ENCODE results near the gene RPP21. TPM values are rescaled to one million over a fixed set of nuclear protein-coding genes. Genes with fewer than 3 reads are reported as not detected.

RPP21 gene
- total RNA-seq, 3 donors from 2014 or later (not counting 1 experiment from before 2014, with no cell fraction given): 24.6 to 33.3 (median 31.4) TPM

DNA sequence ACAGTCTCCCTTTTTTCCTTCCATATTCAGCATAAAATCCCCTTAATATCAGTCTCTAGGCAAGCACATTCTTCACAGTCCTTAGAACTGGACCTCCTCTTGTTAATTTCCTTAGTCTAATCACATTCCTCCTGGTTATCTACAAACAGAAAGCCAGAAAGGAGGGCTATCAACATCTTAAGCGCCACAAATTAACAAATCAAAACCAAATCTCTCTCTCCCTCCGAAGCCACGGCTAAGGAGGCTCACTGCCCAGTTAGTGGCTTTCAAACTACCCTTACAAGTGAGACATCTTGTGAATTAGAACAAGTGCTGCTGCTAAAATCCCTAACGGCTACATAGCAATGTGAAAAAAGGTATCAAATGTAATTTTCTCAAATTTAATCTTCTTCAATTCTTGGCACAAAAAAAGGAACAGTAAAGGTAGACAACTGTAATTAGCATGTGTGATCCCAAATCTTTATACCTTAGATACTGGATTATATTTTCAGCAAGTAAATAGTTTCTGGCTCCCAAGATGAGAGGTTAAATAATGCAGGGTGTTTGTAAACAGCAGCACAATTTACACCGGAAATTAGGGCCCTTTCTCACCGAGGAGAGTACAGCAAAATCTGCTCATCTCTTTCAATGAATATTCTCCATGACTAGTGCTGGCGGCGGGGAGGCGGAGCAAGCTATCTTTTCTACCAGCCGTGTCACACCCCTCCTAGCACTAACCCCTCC, 19.6 kb upstream of the RPP21 start:
- Histone ChIP-seq H3K4me1 (ENCODE audit: control insufficient read depth, insufficient read depth, low read length) (peaks cover 37% of the 10 kb centered on the region), H3K27me3 (ENCODE audit: control insufficient read depth, insufficient read depth, low read length) (no peaks in the 10 kb centered on the region), H3K36me3 (ENCODE audit: control insufficient read depth, insufficient read depth, low read length) (peaks cover 11% of the 10 kb centered on the region), H3K4me3 (ENCODE audit: low read length) (peak overlapping the region; percentile 88), H3K9me3 (ENCODE audit: control insufficient read depth, insufficient read depth, low read length) (no peaks in the 10 kb centered on the region), H3K27ac (ENCODE audit: low read length) (peak overlapping the region; percentile 85)
- DNase-seq: peak in 1 of 2 donors; percentile 93
- intact Hi-C loops (cut with micrococcal nuclease): no loop called here
- Mint-ChIP-seq H3K9me3 (no peaks in the 10 kb centered on the region), H3K4me1 (peaks cover 56 to 73% of the 10 kb centered on the region in 2 donors), H3K36me3 (peaks cover 9% of the 10 kb centered on the region), H3K27ac (peak overlapping the region; percentile 98 to 99), H3K4me3 (peak overlapping the region; percentile 99), H3K27me3 (ENCODE audit: low read depth in 2 of 2) (no peaks in the 10 kb centered on the region)
- peak in 1 of 3 donors; percentile 74 for ATAC-seq
- 7% methylated on average over 9 of the region's 10 CpGs for WGBS (ENCODE audit: insufficient coverage)
- TF ChIP-seq, protein P1, sequence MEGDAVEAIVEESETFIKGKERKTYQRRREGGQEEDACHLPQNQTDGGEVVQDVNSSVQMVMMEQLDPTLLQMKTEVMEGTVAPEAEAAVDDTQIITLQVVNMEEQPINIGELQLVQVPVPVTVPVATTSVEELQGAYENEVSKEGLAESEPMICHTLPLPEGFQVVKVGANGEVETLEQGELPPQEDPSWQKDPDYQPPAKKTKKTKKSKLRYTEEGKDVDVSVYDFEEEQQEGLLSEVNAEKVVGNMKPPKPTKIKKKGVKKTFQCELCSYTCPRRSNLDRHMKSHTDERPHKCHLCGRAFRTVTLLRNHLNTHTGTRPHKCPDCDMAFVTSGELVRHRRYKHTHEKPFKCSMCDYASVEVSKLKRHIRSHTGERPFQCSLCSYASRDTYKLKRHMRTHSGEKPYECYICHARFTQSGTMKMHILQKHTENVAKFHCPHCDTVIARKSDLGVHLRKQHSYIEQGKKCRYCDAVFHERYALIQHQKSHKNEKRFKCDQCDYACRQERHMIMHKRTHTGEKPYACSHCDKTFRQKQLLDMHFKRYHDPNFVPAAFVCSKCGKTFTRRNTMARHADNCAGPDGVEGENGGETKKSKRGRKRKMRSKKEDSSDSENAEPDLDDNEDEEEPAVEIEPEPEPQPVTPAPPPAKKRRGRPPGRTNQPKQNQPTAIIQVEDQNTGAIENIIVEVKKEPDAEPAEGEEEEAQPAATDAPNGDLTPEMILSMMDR (IDR thresholded peaks at IDR 0.05): no peak

DNA sequence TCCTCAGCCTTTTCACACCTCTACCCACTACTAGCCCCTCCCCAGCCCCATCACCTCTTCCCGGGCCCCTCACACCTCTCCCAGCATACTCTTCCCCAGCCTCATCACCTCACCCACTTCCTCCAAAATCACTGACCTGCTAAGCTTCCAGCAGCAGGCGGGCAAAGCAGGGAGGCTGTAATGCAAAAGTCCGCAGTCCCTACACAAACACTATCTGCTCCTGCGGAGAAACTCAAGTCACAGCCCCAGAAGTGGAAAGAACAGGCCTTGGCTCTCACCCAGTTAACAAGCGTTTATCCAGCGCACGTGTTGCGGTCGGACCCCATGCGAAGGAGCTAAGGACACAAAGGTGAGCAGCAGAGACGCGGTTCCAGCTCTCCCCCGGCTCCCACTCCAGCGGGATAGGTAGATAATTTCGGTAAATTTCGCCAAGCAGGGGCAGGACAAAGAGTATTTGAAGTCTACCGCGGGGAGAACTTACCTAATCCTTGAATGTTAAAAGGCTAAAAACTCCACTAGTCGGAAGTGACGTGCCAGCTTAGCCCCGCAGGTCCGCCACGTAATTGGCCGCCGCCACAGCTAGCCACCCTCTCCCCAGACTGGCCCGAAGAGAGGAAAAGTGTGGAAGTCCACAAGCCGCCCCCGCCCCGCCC, 19.0 kb upstream of the RPP21 start:
- H3K36me3 ChIP-seq (ENCODE audit: control insufficient read depth, insufficient read depth, low read length): peaks cover 17% of the 10 kb centered on the region
- Mint-ChIP-seq H3K27me3 (ENCODE audit: low read depth in 2 of 2) (no peaks in the 10 kb centered on the region), H3K27ac (peak overlapping the region; percentile 98 to 99), H3K36me3 (peaks cover 11% of the 10 kb centered on the region), H3K4me3 (peak overlapping the region; percentile 99), H3K4me1 (peaks cover 50 to 66% of the 10 kb centered on the region in 2 donors), H3K9me3 (no peaks in the 10 kb centered on the region)
- DNase-seq (peak; percentile 77 to 87), ATAC-seq (peak; percentile 42 to 83 (median 73))
- no peaks in the 10 kb centered on the region for H3K9me3 ChIP-seq (ENCODE audit: control insufficient read depth, insufficient read depth, low read length)
- peak overlapping the region; percentile 85 for H3K27ac ChIP-seq (ENCODE audit: low read length)
- H3K27me3 ChIP-seq (ENCODE audit: control insufficient read depth, insufficient read depth, low read length): no peaks in the 10 kb centered on the region
- H3K4me1 ChIP-seq (ENCODE audit: control insufficient read depth, insufficient read depth, low read length): peaks cover 37% of the 10 kb centered on the region
- WGBS (ENCODE audit: insufficient coverage): 0% methylated on average over 29 of the region's 29 CpGs
- TF ChIP-seq, protein P1 (IDR thresholded peaks at IDR 0.05): no peak
- intact Hi-C loops (cut with micrococcal nuclease): loop anchor here (1.0 to 2.0 kb wide), 3 partner anchors 113 to 291 kb away; partner anchors contain the start of genes MRPS18B, PPP1R10, PPP1R11 and TRIM26
- H3K4me3 ChIP-seq (ENCODE audit: low read length): peak overlapping the region; percentile 88

DNA sequence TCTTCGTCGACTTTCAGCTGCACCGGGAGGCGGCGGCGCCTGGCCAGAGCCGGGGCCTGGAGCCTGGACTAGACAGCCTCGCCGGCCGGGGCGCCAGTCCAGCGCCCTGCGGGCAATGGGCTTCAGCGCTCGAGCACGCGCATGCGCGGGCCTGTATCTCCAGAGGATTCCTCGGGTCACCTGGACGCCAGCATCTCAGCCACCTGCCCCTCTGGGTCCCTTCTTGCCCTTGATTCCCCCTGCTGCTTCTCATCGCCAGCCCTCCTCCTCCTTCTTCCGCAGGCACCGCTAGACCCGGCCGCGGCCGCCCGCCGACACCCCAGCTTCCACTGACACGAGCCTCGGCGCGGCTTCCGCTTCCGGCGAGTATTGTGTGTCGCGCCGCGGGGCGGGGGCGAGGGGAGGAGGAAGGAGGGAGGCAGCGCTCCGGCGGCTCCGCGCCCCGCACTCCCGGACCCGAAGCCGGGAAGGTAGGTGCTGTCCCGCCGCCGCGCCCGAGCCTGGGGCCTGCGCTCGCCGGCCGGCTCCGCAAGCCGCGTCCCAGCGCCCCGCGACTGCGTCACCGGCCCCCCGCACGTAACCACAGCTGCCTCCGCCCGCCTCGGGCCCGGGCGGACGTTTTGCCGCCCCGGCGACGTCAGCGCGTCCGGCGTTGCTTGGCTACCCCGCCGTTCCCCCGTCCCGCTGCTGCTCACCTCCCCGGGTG, 18.3 kb upstream of the RPP21 start, which contains the start of gene TRIM39:
Gene TRIM39, plus strand, starts transcription at position 402 of the 706 bp plus-strand sequence. CDS start 2,391 bp downstream, outside the sequence.
- no peaks in the 10 kb centered on the region for H3K27me3 Mint-ChIP-seq (ENCODE audit: low read depth in 2 of 2)
- no peaks in the 10 kb centered on the region for H3K27me3 ChIP-seq (ENCODE audit: control insufficient read depth, insufficient read depth, low read length)
- peak within 1 kb of the TSS; percentile 99 for H3K4me3 Mint-ChIP-seq
- peak within 1 kb of the TSS; percentile 88 for H3K4me3 ChIP-seq (ENCODE audit: low read length)
- WGBS (ENCODE audit: insufficient coverage): under 1% methylated on average over 90 of the region's 90 CpGs
- no peaks in the 10 kb centered on the region for H3K9me3 ChIP-seq (ENCODE audit: control insufficient read depth, insufficient read depth, low read length)
- H3K27ac Mint-ChIP-seq: peak within 1 kb of the TSS; percentile 98 to 99
- H3K4me1 Mint-ChIP-seq: peaks cover 43 to 60% of the 10 kb centered on the region in 2 donors
- no peaks in the 10 kb centered on the region for H3K9me3 Mint-ChIP-seq
- intact Hi-C loops (cut with micrococcal nuclease): loop anchor here (1.0 to 2.0 kb wide), 3 partner anchors 113 to 290 kb away; partner anchors contain the start of genes MRPS18B, PPP1R10, PPP1R11 and TRIM26
- ATAC-seq (peak; percentile 55 to 78 (median 64)), DNase-seq (peak; percentile 87 to 96)
- TF ChIP-seq, protein P1 (IDR thresholded peaks at IDR 0.05): no peak
- H3K4me1 ChIP-seq (ENCODE audit: control insufficient read depth, insufficient read depth, low read length): peaks cover 37% of the 10 kb centered on the region
- H3K27ac ChIP-seq (ENCODE audit: low read length): peak within 1 kb of the TSS; percentile 85
- peaks cover 18% of the 10 kb centered on the region for H3K36me3 Mint-ChIP-seq
- peaks cover 22% of the 10 kb centered on the region for H3K36me3 ChIP-seq (ENCODE audit: control insufficient read depth, insufficient read depth, low read length)
